Fibroblast of lung (primary cell): ENCODE measurements around the gene NTNG1. TPM values are rescaled to one million over a fixed set of nuclear protein-coding genes. Genes with fewer than 3 reads are reported as not detected.

Source experiments
- DNase-seq, 2 donors: peaks; one replicate each; pipeline versions ENCODE4 v3.0.0 to v3.0.0-alpha.2; 2010; ENCODE audit warnings: low read depth in 2 of 2
- H2AFZ ChIP-seq: 2 replicates; pipeline ENCODE4 v1.5.1; 2012; ENCODE audit warnings: low read length, control low read depth, inconsistent platforms
- H3K27ac ChIP-seq: 2 replicates; pipeline ENCODE4 v1.5.1; 2011; ENCODE audit warnings: low read length, control low read depth; ENCODE audit not compliant: insufficient read depth
- H3K27me3 ChIP-seq: 2 replicates; pipeline ENCODE4 v1.5.1; 2011; ENCODE audit warnings: mild to moderate bottlenecking, low read length; ENCODE audit not compliant: control insufficient read depth, insufficient read depth
- H3K36me3 ChIP-seq: 2 replicates; pipeline ENCODE4 v1.5.1; 2011; ENCODE audit warnings: low read length; ENCODE audit not compliant: control insufficient read depth, insufficient read depth
- H3K4me1 ChIP-seq: 2 replicates; pipeline ENCODE4 v1.5.1; 2011; ENCODE audit warnings: low read length; ENCODE audit not compliant: control insufficient read depth, insufficient read depth; ENCODE audit errors: extremely low read depth
- H3K4me2 ChIP-seq: 2 replicates; pipeline ENCODE4 v1.5.1; 2011; ENCODE audit warnings: low read length, control low read depth; ENCODE audit not compliant: insufficient read depth; ENCODE audit errors: extremely low read depth
- H3K4me3 ChIP-seq, 4 experiments: fragments of 200-600 bp in 1 of 4; sonication (generic) in 1 of 4; replicated peaks in 1 of 4; 2 replicates each; pipeline ENCODE4 v1.5.1; 2011 to 2016; ENCODE audit warnings: low read length in 4 of 4, low read depth in 3 of 4, mild to moderate bottlenecking in 3 of 4, control low read depth in 2 of 4, inconsistent platforms in 1 of 4, mixed read lengths in 1 of 4; ENCODE audit not compliant: insufficient read depth in 1 of 4; ENCODE audit errors: control extremely low read depth in 1 of 4
- H3K79me2 ChIP-seq: 2 replicates; pipeline ENCODE4 v1.5.1; 2012; ENCODE audit warnings: mild to moderate bottlenecking, low read length, inconsistent platforms; ENCODE audit not compliant: control insufficient read depth, insufficient read depth
- H3K9ac ChIP-seq: 2 replicates; pipeline ENCODE4 v1.5.1; 2011; ENCODE audit warnings: mild to moderate bottlenecking, low read length, control low read depth; ENCODE audit not compliant: insufficient read depth
- H3K9me3 ChIP-seq: 2 replicates; pipeline ENCODE4 v1.5.1; 2012; ENCODE audit warnings: low read depth, low read length; ENCODE audit not compliant: control insufficient read depth, insufficient read depth
- H4K20me1 ChIP-seq: 2 replicates; pipeline ENCODE4 v1.5.1; 2011; ENCODE audit warnings: low read length; ENCODE audit not compliant: control insufficient read depth, insufficient read depth; ENCODE audit errors: extremely low read depth
- EZH2 ChIP-seq: IDR thresholded peaks from 2 replicates; pipeline ENCODE4 v1.5.1; 2012; ENCODE audit warnings: low read length, control low read depth, mild to moderate bottlenecking; ENCODE audit errors: missing control alignments
- polyA plus RNA-seq, 2 donors: library from polyadenylated mRNA; depleted of rRNA in 1 of 2; stranded (reverse) in 1 of 2; unstranded in 1 of 2; fragments of >200 nt; gene quantifications; 2 replicates each; pipeline ENCODE4 v1.2.1, GENCODE V29; 2011 to 2012; ENCODE audit warnings: missing spikeins in 1 of 2
- total RNA-seq: library from RNA; depleted of rRNA; stranded (reverse); fragments of >200 nt; gene quantifications from 2 replicates; pipeline ENCODE4 v1.2.1, GENCODE V29; 2014
- TF ChIP-seq, protein P1 (sequence below), 2 donors: IDR thresholded peaks in 1 of 2; conservative IDR thresholded peaks in 1 of 2; 1 replicate in 1 of 2; 2 replicates in 1 of 2; pipeline ENCODE4 v1.5.1; 2011 to 2012; ENCODE audit warnings: low read length in 2 of 2, control low read depth in 1 of 2, inconsistent platforms in 1 of 2, low read depth in 1 of 2, mild to moderate bottlenecking in 1 of 2

Gene NTNG1
- total and polyA plus RNA-seq, 2 donors (not counting 1 experiment from before 2014, with no cell fraction given), result 0.82 to 8.6 TPM

DNA sequence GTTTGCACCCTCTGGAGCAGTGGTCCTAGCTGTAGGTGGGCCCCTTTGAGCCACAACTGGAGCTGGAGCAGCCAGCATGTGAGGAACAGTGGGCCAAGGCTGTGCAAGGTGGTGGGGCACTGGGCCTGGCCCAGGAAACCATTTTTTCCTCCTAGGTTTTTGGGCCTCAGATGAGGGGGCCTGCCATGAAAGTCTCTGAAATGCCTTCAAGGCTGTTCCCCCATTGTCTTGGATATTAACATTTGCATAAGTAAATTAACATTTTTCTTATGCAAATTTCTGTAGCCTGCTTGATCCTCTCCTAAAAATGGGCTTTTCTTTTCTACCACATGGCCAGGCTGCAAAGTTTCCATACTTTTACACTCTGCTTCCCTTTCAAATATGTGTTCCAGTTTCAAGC, 212.0 kb downstream of the NTNG1 start:
- no peaks in the 10 kb centered on the region for H3K4me1 ChIP-seq
- no peak overlapping the region for H3K4me3 ChIP-seq
- TF ChIP-seq EZH2, result no peak
- TF ChIP-seq, protein P1, sequence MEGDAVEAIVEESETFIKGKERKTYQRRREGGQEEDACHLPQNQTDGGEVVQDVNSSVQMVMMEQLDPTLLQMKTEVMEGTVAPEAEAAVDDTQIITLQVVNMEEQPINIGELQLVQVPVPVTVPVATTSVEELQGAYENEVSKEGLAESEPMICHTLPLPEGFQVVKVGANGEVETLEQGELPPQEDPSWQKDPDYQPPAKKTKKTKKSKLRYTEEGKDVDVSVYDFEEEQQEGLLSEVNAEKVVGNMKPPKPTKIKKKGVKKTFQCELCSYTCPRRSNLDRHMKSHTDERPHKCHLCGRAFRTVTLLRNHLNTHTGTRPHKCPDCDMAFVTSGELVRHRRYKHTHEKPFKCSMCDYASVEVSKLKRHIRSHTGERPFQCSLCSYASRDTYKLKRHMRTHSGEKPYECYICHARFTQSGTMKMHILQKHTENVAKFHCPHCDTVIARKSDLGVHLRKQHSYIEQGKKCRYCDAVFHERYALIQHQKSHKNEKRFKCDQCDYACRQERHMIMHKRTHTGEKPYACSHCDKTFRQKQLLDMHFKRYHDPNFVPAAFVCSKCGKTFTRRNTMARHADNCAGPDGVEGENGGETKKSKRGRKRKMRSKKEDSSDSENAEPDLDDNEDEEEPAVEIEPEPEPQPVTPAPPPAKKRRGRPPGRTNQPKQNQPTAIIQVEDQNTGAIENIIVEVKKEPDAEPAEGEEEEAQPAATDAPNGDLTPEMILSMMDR (conservative IDR thresholded peaks at IDR 0.05 in 1 of 2, IDR thresholded peaks at IDR 0.05 in 1 of 2; ENCODE audit: low read depth in 1 of 2, low read length in 2 of 2), result no peak
- H3K27me3 ChIP-seq, result no peaks in the 10 kb centered on the region
- no peaks in the 10 kb centered on the region for H3K36me3 ChIP-seq
- H3K9me3 ChIP-seq, result no peaks in the 10 kb centered on the region
- DNase-seq, result no peak
- H4K20me1 ChIP-seq, result no peaks in the 10 kb centered on the region
- H3K9ac ChIP-seq, result no peak overlapping the region
- no peaks in the 10 kb centered on the region for H3K79me2 ChIP-seq
- no peak overlapping the region for H2AFZ ChIP-seq
- H3K4me2 ChIP-seq, result no peak overlapping the region
- H3K27ac ChIP-seq, result no peak overlapping the region

DNA sequence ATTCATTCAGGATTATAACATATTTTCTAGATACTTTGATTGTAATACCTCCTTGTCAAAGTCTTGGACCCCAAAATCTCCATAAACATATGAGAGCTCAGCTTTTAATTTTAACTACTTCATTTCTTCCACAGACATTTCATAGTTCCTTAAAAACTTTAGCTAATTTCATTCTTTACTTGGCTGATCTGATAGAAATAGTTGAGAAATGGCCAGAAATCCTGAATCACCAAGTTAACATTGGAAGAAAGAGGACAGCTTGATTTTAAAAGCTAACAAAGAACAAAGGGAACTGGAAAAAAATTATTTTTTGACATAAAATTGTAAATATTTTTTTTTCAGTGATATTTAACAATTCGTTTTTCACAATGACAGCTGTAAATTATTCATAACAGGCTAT, 216.5 kb downstream of the NTNG1 start:
- H3K79me2 ChIP-seq, result no peaks in the 10 kb centered on the region
- no peak overlapping the region for H3K27ac ChIP-seq
- no peaks in the 10 kb centered on the region for H3K36me3 ChIP-seq
- no peaks in the 10 kb centered on the region for H3K4me1 ChIP-seq
- no peak overlapping the region for H3K9ac ChIP-seq
- H4K20me1 ChIP-seq, result no peaks in the 10 kb centered on the region
- no peak overlapping the region for H3K4me3 ChIP-seq
- no peaks in the 10 kb centered on the region for H3K27me3 ChIP-seq
- H3K4me2 ChIP-seq, result no peak overlapping the region
- DNase-seq, result peak; percentile 28 to 67
- TF ChIP-seq, protein P1 (conservative IDR thresholded peaks at IDR 0.05 in 1 of 2, IDR thresholded peaks at IDR 0.05 in 1 of 2; ENCODE audit: low read depth in 1 of 2, low read length in 2 of 2), result no peak
- no peak for TF ChIP-seq EZH2
- no peaks in the 10 kb centered on the region for H3K9me3 ChIP-seq
- no peak overlapping the region for H2AFZ ChIP-seq

DNA sequence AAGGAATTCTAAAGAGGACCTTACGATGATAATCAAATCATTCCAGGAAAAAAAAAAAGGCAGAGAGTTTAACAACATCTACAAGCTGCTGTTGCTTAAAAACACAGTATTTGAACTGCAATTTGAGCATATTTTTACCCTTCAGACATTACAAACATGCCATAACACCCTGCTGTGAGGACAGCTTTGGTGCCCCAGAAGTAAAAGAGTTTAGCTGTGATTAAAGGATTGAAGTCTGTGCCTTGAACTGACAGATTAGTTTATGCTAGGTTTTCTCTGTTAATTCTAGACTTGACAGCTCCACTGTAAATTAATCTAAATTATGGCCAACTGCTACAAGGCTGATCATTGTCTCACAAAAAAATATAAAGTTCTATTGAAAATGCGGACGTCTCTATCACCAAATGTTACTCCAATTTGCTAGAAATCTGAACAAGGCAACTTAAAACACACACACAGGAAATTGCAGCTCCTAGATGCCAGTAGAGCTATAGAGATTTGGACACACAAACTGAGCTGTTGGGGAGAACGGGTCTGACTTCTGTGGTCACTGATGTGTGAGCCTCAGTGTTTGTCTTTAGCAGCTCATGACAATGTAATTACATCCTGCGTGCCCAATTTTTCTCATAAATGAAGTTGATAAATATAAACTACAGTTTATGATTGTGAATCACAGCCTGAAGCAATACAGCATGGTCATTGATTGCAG, 217.9 kb downstream of the NTNG1 start:
- Histone ChIP-seq H3K4me3 (no peak overlapping the region), H3K4me2 (no peak overlapping the region), H4K20me1 (no peaks in the 10 kb centered on the region), H2AFZ (no peak overlapping the region), H3K36me3 (no peaks in the 10 kb centered on the region), H3K9ac (no peak overlapping the region), H3K27me3 (no peaks in the 10 kb centered on the region), H3K27ac (no peak overlapping the region), H3K79me2 (no peaks in the 10 kb centered on the region), H3K4me1 (no peaks in the 10 kb centered on the region), H3K9me3 (no peaks in the 10 kb centered on the region)
- DNase-seq, result peak; percentile 3 to 14
- no peak for TF ChIP-seq EZH2
- TF ChIP-seq, protein P1 (conservative IDR thresholded peaks at IDR 0.05 in 1 of 2, IDR thresholded peaks at IDR 0.05 in 1 of 2; ENCODE audit: low read depth in 1 of 2, low read length in 2 of 2), result no peak
